ENCODE data around the gene FBXO39. TPM values are rescaled to one million over a fixed set of nuclear protein-coding genes. Genes with fewer than 3 reads are reported as not detected.

The FBXO39 gene
- total RNA-seq, 1 donor = under 0.01 TPM

DNA sequence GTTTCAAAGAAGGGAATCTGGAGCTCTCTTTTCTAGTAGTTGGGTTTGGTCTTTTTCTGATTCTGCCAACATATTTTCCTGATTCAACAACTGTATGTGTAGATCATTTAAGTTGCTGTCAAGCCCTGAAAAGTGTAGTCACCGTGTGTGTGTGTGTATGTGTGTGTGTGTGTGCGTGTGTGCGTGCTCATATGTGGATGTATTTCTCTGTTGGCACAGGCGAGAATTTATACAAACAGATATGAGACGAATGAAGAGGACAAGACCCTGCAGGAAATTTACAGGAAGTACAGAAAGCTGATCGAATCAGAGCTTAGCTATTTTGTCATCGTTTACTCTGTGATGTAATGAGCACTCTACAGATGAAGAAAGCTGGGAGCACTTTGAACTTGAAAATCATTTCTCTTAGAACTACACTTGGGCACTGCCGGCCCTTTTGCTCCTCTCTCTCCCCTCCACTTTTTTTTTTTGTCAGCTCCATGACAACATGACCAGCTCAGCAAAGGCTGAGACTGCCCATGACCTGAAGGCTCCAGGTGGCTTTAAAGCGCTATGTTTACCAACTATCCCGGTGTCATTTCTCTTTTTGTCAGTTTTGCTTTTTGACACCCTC lies 11.2 kb downstream of the FBXO39 start:
- DNase-seq (ENCODE audit: low read depth) = no peak
- no peak overlapping the region for H3K4me3 ChIP-seq (ENCODE audit: low read depth, low read length)
- TF ChIP-seq, protein P1, sequence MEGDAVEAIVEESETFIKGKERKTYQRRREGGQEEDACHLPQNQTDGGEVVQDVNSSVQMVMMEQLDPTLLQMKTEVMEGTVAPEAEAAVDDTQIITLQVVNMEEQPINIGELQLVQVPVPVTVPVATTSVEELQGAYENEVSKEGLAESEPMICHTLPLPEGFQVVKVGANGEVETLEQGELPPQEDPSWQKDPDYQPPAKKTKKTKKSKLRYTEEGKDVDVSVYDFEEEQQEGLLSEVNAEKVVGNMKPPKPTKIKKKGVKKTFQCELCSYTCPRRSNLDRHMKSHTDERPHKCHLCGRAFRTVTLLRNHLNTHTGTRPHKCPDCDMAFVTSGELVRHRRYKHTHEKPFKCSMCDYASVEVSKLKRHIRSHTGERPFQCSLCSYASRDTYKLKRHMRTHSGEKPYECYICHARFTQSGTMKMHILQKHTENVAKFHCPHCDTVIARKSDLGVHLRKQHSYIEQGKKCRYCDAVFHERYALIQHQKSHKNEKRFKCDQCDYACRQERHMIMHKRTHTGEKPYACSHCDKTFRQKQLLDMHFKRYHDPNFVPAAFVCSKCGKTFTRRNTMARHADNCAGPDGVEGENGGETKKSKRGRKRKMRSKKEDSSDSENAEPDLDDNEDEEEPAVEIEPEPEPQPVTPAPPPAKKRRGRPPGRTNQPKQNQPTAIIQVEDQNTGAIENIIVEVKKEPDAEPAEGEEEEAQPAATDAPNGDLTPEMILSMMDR (IDR thresholded peaks at IDR 0.05; ENCODE audit: insufficient read depth, low read depth, low read length) = no peak

DNA sequence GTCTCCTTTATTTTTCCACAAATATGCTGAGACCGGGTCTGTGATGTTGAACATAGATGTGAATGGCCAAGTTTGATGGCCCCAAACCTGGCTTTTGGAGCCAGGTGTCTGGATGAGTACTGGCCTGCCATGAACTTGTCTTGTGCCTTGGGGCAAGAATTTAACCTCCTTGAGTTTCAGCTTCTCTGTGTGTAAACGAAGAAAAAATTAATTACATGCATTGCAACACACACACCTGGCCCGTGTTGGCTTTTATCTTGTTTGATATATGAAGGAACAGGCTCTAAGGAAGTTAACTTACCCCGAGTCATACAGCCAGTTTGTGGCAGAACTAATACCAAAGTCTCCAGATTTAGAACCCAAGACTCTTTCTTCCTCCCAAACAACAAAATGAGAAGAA lies 13.1 kb downstream of the FBXO39 start:
- no peak for DNase-seq (ENCODE audit: low read depth)
- TF ChIP-seq, protein P1 (IDR thresholded peaks at IDR 0.05; ENCODE audit: insufficient read depth, low read depth, low read length) = no peak
- H3K4me3 ChIP-seq (ENCODE audit: low read depth, low read length) = no peak overlapping the region

DNA sequence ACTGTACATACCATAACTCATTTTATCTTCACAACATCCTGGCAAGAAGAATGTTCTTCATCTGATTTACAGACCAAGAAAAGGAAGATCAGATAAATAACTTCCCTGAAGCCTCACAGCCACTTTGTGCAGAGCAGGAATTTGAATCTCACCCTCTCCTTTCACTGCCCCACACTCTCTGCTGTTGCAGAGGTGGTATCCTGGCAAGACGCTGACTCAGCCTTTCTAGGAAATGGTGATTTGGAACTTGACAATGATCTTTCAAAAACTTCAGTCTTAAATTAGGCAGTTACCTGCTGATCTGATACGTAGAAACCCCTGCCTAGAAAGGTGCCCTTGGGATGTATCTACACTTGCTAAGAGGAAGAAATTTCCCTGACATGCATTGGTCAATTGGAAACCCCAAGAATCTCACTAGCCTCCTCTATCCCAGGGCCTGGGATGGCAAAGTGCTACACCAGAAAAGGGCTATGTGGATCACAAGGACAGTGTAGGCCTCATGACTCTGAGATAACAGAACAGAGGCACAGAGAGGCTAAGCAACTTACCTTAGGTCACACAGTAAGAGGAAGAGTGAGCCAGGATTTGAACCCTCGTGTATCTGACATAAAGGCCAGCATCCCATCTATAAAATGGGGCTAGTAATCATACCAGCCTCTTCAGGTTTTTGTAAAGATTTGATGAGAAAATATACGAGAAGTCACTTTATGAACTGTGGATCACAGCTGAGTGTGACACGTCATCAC lies 17.9 kb downstream of the FBXO39 start:
- no peak overlapping the region for H3K4me3 ChIP-seq (ENCODE audit: low read depth, low read length)
- DNase-seq (ENCODE audit: low read depth) = no peak
- TF ChIP-seq, protein P1 (IDR thresholded peaks at IDR 0.05; ENCODE audit: insufficient read depth, low read depth, low read length) = no peak

DNA sequence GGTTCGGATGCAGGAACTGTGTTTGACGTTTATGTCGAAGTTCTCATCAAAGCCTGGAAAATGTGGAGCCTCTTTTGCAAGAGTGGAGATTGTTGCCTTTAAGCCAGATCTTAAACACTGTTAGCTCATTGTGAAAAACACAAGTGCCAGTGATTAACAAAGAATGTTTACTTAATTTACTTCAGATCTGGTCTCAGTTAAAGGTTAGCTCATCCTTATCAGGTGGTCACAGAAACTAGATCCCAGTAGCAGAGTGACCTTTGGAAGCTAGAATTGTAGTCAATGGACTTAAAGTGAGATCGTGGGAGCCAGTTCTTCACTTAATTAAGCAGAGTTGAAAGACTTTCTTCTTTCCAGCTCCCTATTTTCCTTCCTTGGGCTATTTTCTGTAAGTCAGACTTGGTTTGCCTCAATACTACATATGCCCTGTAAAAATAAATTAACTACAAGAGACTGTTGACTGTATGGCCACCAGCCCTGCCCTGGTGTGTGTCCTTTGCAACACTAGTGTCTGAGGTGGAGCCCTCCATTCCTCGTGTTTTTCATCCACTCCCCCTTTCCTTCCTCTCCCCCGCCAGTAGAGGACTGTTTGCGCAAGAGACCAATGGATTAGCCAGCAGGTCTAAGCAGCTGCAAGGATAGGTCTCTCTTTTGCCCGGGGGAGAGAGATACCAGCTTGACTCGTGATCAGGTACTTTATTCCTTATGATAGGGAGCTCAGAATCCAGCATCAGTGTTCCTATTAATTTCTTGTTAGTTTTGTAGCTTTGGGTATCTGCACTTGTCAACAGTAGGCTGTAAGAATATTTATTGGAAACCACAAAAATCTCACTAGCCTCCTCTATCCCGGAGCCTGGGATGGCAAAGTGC lies 20.2 kb downstream of the FBXO39 start:
- DNase-seq (ENCODE audit: low read depth) = peak; percentile 13
- TF ChIP-seq, protein P1 (IDR thresholded peaks at IDR 0.05; ENCODE audit: insufficient read depth, low read depth, low read length) = no peak
- no peak overlapping the region for H3K4me3 ChIP-seq (ENCODE audit: low read depth, low read length)

DNA sequence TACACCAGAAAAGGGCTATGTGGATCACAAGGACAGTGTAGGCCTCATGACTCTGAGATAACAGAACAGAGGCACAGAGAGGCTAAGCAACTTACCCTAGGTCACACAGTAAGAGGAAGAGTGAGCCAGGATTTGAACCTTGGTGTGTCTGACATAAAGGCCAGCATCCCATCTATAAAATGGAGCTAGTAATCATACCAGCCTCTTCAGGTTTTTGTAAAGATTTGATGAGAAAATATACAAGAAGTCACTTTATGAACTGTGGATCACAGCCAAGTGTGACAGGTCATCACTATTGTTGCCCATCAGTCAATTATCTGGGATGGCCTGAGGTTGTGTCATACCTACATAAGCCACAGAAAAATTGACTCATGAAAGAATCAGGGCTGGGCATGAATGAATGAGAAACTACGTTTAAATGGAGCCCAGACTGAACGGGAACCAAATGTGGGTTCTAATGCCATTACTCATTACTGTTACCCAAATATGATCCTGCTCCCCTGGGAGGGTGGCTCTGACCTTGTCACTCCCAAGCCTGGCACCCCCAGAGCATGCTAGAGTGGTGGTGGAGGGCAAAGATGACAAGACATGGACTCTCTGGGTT lies 21.0 kb downstream of the FBXO39 start:
- no peak for DNase-seq (ENCODE audit: low read depth)
- H3K4me3 ChIP-seq (ENCODE audit: low read depth, low read length) = no peak overlapping the region

More for the DNA sequence above, 21.0 kb downstream of the FBXO39 start:
- TF ChIP-seq, protein P1 (IDR thresholded peaks at IDR 0.05; ENCODE audit: insufficient read depth, low read depth, low read length) = no peak
